HG03159 (cell line): Measurements from ENCODE around the gene GRAMD1A.
"Not testable (repeated sequence)": the region's sequence is repeated elsewhere in the genome, so short reads cannot be mapped to it uniquely, and the experiment has no call there.

Source experiments
- ATAC-seq: cut with Tn5 transposase; IDR thresholded peaks from one replicate; pipeline ENCODE4 v1.9.1; 2021; ENCODE audit warnings: mild to moderate bottlenecking, moderate library complexity; ENCODE audit not compliant: unreplicated experiment

Gene GRAMD1A

DNA sequence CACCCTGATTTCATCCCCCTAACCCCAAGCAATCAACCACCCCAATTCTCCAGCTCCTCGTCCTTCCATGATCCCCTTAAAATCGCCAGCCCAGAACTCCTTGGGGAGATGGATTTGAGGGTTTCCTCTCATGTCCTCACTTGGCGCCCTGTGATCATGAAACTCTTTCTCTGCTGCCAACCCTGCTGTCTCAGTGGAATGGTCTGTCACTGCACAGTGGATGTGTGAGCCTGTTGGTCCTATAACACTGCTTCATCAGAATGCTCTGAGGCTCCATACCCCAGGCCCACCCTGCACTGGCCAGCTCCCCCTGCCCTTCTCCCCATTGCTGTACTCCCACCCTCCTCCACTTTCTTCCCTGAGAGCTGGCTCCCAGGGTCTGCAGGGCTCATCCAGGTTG lies 23.5 kb upstream of the GRAMD1A start:
- no peak for ATAC-seq

- no peak for ATAC-seq
Observed at GRCh38 chr19:34979819-34980640, 20.1 kb upstream of the GRAMD1A start.

DNA sequence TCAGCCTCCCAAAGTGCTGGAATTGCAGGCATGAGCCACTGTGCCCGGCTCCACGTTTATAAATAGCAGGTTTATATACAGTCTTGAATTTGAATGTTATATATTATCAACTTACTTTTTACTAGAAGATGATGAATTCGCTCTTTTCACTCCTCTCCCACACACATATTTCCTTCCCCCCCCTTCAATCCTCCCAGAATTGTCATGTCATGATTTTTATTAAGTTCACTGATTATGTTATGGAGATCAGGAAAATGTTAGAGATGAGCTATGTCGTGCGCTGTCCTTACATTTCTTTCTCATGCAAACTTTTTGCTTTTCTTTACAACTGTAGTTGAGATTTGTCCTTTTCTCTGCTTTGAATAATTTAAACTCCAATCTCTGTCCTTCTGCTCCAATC lies 17.8 kb upstream of the GRAMD1A start:
- no peak for ATAC-seq

DNA sequence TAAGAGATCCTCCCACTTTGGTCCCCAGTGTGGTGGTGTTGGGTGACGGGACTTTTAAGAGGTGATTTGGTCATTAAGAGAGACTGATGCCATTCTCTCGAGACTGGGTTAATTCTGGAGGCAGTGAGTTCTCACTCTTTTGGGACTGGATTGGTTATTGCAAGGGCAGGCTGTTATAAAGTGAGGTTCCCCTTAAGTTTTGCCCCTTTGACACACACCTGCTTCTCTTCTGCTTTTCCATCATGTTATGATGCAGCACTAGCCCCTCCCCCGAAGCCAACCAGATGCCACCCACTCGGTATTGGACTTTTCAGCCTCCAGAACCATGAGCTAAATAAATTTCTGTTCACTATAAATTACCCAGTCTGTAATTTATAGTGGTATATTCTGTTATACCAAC lies 16.3 kb upstream of the GRAMD1A start:
- no peak for ATAC-seq

GRCh38 chr19:34984287-34984686 lies 15.8 kb upstream of the GRAMD1A start:
- ATAC-seq = no peak

- no peak for ATAC-seq
Observed at GRCh38 chr19:34985249-34986022, 14.7 kb upstream of the GRAMD1A start.

GRCh38 chr19:34988119-34988518 lies 12.0 kb upstream of the GRAMD1A start:
- no peak for ATAC-seq

- ATAC-seq = no peak
Observed at GRCh38 chr19:34989298-34989697, 10.8 kb upstream of the GRAMD1A start.

- ATAC-seq = no peak
Observed at GRCh38 chr19:34990578-34991192, 9.4 kb upstream of the GRAMD1A start.

DNA sequence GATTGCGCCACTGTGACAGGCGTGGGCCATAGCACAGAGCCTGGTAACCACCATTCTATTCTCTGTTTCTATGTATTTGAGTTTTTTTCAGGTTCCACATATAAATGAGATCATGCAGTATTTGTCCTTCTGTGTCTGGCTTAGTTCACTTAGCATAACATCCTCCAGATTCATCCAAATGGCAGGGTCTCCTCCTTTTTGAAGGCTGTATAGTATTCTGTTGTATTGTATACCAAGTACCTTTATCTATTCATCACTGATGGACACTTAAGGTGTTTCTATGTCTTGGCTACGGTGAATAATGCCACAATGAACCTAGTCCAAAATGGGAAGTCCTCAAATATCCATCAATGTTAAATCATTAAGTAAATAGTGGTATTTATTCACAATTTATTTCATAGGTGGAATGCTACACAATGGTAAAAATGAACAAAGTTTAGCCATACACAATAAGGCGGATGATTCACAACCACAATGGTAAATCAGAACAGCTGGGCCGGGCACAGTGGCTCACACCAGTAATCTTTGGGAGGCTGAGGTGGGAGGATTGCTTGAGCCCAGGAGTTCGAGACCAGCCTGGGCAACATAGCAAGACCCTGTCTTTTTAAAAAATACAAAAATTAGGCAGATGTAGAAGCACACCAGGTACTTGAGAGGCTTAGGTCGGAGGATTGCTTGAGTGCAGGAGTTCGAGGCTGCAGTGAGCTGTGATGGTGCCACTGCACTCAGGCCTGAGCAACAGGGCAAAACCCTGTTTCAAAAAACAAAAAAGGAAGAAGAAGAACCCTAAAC lies 8.4 kb upstream of the GRAMD1A start:
- ATAC-seq = no peak

- not testable (repeated sequence) for ATAC-seq
Observed at GRCh38 chr19:34992582-34992981, 7.5 kb upstream of the GRAMD1A start.

DNA sequence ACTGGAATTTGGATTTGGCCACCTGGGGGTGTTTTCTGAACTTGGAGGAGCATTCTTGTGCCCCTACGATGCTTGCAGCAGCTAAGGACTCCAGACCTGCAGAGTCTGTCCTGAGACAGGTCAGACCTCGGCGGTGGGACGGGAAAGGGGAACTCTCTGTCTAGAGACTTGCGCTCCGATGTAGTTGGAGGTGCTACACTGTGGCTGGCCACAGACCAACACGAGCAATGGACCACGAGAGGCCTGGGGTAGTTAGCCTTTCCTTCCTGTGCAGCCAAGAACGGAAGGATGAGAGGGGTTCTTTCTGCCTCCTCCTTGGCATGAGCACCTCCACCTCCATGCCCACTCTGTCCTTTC lies 5.9 kb upstream of the GRAMD1A start:
- ATAC-seq = no peak

- ATAC-seq = no peak
Observed at GRCh38 chr19:34994643-34995541, 5.2 kb upstream of the GRAMD1A start.

DNA sequence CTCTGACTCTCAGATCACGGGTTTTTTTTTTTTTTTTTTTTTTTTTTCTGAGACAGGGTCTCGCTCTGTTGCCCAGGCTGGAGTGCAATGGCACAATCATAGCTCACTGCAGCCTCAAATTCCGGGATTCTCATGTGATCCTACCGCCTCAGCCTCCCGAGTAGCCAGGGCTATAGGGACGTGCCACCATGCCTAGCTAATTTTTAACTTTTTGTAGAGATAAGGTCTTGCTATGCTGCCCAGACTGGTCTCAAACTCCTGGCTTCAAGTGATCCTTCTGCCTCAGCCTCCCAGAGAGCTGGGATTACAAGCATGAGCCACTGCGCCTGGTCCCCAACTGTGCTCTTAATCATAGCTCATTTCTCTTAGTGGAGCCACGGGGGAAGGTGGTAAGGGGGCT lies 4.6 kb upstream of the GRAMD1A start:
- no peak for ATAC-seq

- ATAC-seq = no peak
Observed at GRCh38 chr19:34997071-34997617, 3.0 kb upstream of the GRAMD1A start.

GRCh38 chr19:34998224-34998623 lies 1.9 kb upstream of the GRAMD1A start:
- not testable (repeated sequence) for ATAC-seq

- no peak for ATAC-seq
Observed at GRCh38 chr19:34998777-34999497, 1.2 kb upstream of the GRAMD1A start.

- ATAC-seq = no peak
Observed at GRCh38 chr19:35000338-35000646, 169 bp downstream of the GRAMD1A start.
